ENCODE data around the gene P2RY8. TPM values are rescaled to one million over a fixed set of nuclear protein-coding genes. Genes with fewer than 3 reads are reported as not detected.

P2RY8 gene
- total and polyA plus RNA-seq, 2 of the 4 experiments (the other 2 are of a cell fraction) = not detected

DNA sequence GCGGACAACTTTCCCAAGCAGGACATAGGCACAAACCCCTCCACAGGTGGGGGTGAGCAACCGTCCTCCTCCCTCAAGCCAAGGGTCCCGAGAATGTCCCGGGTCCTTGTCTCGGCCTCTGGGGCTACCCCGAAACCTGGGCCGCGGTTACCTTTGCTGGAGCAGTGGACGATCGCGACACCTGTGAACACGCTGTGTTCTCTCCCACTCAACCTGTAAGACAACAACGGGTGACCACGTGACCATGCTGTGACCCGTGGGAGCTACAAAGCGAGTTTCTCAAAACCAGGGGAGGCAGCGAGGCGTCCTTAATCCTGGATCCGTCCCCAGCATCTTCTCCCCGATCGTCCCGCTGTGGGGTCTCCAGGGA, 102.1 kb downstream of the P2RY8 start:
- intact Hi-C loops (cut with micrococcal nuclease) (no loop called here), dilution Hi-C loops (cut with HindIII; ENCODE audit: low sequenced_read_pairs, unreplicated experiment) (no loop called here), in situ Hi-C loops (cut with MboI; ENCODE audit: low sequenced_read_pairs) (no loop called here)
- H3K27me3 ChIP-seq (ENCODE audit: control insufficient read depth, insufficient read depth, low read length) = no peaks in the 10 kb centered on the region
- H3K18ac ChIP-seq (ENCODE audit: low read depth, low read length) = no peak overlapping the region
- TF ChIP-seq CEBPB (IDR thresholded peaks at IDR 0.05; ENCODE audit: low read depth, low read length) (no peak), FOS (IDR thresholded peaks at IDR 0.05; ENCODE audit: low read depth, low read length) (no peak), MAZ (IDR thresholded peaks at IDR 0.05; ENCODE audit: borderline replicate concordance, low read depth, low read length) (no peak), CHD1 (IDR thresholded peaks at IDR 0.05; ENCODE audit: low read depth, low read length) (no peak), RAD21 (IDR thresholded peaks at IDR 0.05; ENCODE audit: low read length) (no peak), NFE2L2 (IDR thresholded peaks at IDR 0.05; ENCODE audit: low read depth, low read length) (no peak), RCOR1 (IDR thresholded peaks at IDR 0.05; ENCODE audit: insufficient replicate concordance, low read length) (no peak)
- no peak overlapping the region for H3K14ac ChIP-seq (replicated peaks; ENCODE audit: low read depth, low read length)
- 94% methylated on average over 16 of the region's 22 CpGs; no CpG with 5 or more reads in 1 of the 2 experiments for WGBS, 2 experiments (ENCODE audit: extremely low coverage in 2 of 2, insufficient read length in 1 of 2)
- H2BK5ac ChIP-seq (ENCODE audit: low read depth, low read length, poor library complexity, severe bottlenecking) = no peak overlapping the region
- DNase-seq = no peak
- H4K20me1 ChIP-seq (ENCODE audit: insufficient read depth, low read length) = no peaks in the 10 kb centered on the region; the same call in 1 of the 2 replicates
- no peaks in the 10 kb centered on the region for H3K4me1 ChIP-seq (ENCODE audit: control insufficient read depth, insufficient read depth, low read length)
- no peak overlapping the region for H3K4ac ChIP-seq (ENCODE audit: low read depth, low read length)
- CTCF ChIA-PET = no interaction called here
- H3K36me3 ChIP-seq (ENCODE audit: control insufficient read depth, insufficient read depth, low read length) = peaks cover 34% of the 10 kb centered on the region
- POLR2A ChIA-PET (ENCODE audit: unreplicated experiment) = no interaction called here
- H3K79me1 ChIP-seq (ENCODE audit: low read depth in 1 of 2, low read length in 2 of 2) = no peaks in the 10 kb centered on the region
- no peak overlapping the region for H3K27ac ChIP-seq (ENCODE audit: insufficient read depth, low read length)
- H3K9me1 ChIP-seq (ENCODE audit: insufficient read depth, low read length) = no peaks in the 10 kb centered on the region; the same call in 1 of the 2 replicates
- H3K4me3 ChIP-seq (ENCODE audit: insufficient read depth, low read depth, low read length) = no peak overlapping the region
- H4K8ac ChIP-seq (ENCODE audit: low read depth in 2 of 2, low read length in 2 of 2) = no peak overlapping the region
- no TSS peak for BruUV-seq (replicated peaks)
- H3K4me2 ChIP-seq (ENCODE audit: low read depth, low read length) = no peak overlapping the region
- H3K9me3 ChIP-seq (ENCODE audit: control insufficient read depth, insufficient read depth, low read length) = no peaks in the 10 kb centered on the region
- no peak overlapping the region for H3K23ac ChIP-seq (ENCODE audit: low read depth, low read length)
- H3K56ac ChIP-seq (ENCODE audit: extremely low read depth, insufficient read depth, low read length) = no peak overlapping the region
- H2AFZ ChIP-seq (replicated peaks; ENCODE audit: low read length, poor library complexity) = no peak overlapping the region
- H2BK15ac ChIP-seq (ENCODE audit: low read depth, low read length) = no peak overlapping the region
- H2BK120ac ChIP-seq (ENCODE audit: low read depth, low read length) = no peak overlapping the region
- no peak overlapping the region for H4K5ac ChIP-seq (ENCODE audit: low read depth, low read length)
- H3K9ac ChIP-seq (ENCODE audit: low read depth, low read length) = no peak overlapping the region
- no peak overlapping the region for H4K91ac ChIP-seq (ENCODE audit: insufficient read depth, low read depth, low read length)
- H2AK9ac ChIP-seq (replicated peaks; ENCODE audit: low read depth, low read length, poor library complexity) = no peak overlapping the region
- H2AK5ac ChIP-seq (ENCODE audit: low read depth, low read length) = no peak overlapping the region
- no peak overlapping the region for H2BK20ac ChIP-seq (ENCODE audit: low read depth, low read length)
- ATAC-seq (ENCODE audit: low read depth) = no peak
